Mesenchymal stem cell (in vitro differentiated cells and primary cell): ENCODE results near the gene RELB.
"Not testable (repeated sequence)": the region's sequence is repeated elsewhere in the genome, so short reads cannot be mapped to it uniquely, and the experiment has no call there.

Experiments
- DNase-seq: peaks from one replicate; pipeline ENCODE4 v3.0.0-alpha.2; 2013
- H2AFZ ChIP-seq: one replicate; pipeline ENCODE4 v1.6.1; 2013; ENCODE audit warnings: low read depth, mild to moderate bottlenecking, control low read depth, inconsistent platforms, low read length, moderate library complexity
- H2AK5ac ChIP-seq: 2 replicates; pipeline ENCODE4 v1.6.1; 2013; ENCODE audit warnings: low read length, moderate library complexity, mild to moderate bottlenecking, inconsistent platforms; ENCODE audit not compliant: severe bottlenecking
- H2BK120ac ChIP-seq: one replicate; pipeline ENCODE4 v1.6.1; 2013; ENCODE audit warnings: low read depth, mild to moderate bottlenecking, inconsistent platforms, low read length, moderate library complexity
- H2BK12ac ChIP-seq, 2 experiments: one replicate each; pipeline ENCODE4 v1.6.1; 2013; ENCODE audit warnings: inconsistent platforms in 2 of 2, low read length in 2 of 2, mild to moderate bottlenecking in 2 of 2, moderate library complexity in 2 of 2, control low read depth in 1 of 2
- H2BK15ac ChIP-seq: one replicate; pipeline ENCODE4 v1.6.1; 2013; ENCODE audit warnings: mild to moderate bottlenecking, low read depth, inconsistent platforms; ENCODE audit not compliant: poor library complexity, severe bottlenecking
- H2BK5ac ChIP-seq: 2 replicates; pipeline ENCODE4 v1.6.1; 2013; ENCODE audit warnings: low read depth, mild to moderate bottlenecking, low read length, control low read depth, inconsistent platforms; ENCODE audit not compliant: poor library complexity, severe bottlenecking
- H3K14ac ChIP-seq, 2 experiments: one replicate each; pipeline ENCODE4 v1.6.1; 2013; ENCODE audit warnings: inconsistent platforms in 2 of 2, low read length in 2 of 2, control low read depth in 1 of 2, mild to moderate bottlenecking in 1 of 2, moderate library complexity in 1 of 2
- H3K18ac ChIP-seq, 2 experiments: one replicate each; pipeline ENCODE4 v1.6.1; 2013; ENCODE audit warnings: inconsistent platforms in 2 of 2, low read length in 2 of 2, control low read depth in 1 of 2, low read depth in 1 of 2, mild to moderate bottlenecking in 1 of 2
- H3K23ac ChIP-seq, 2 experiments: one replicate each; pipeline ENCODE4 v1.6.1; 2013; ENCODE audit warnings: inconsistent platforms in 2 of 2, low read length in 2 of 2, mild to moderate bottlenecking in 2 of 2, moderate library complexity in 2 of 2, control low read depth in 1 of 2
- H3K27ac ChIP-seq: 2 replicates; pipeline ENCODE4 v1.5.1; 2013; ENCODE audit warnings: mild to moderate bottlenecking, moderate library complexity, low read length, control low read depth, inconsistent platforms; ENCODE audit not compliant: poor library complexity, severe bottlenecking
- H3K27me3 ChIP-seq, 2 experiments: 2 replicates each; pipeline versions ENCODE4 v1.6.1 to v1.7.0; 2013; ENCODE audit warnings: low read length in 2 of 2, mild to moderate bottlenecking in 2 of 2, moderate library complexity in 2 of 2, control low read depth in 1 of 2, inconsistent platforms in 1 of 2; ENCODE audit not compliant: control insufficient read depth in 1 of 2, insufficient read depth in 1 of 2
- H3K36me3 ChIP-seq, 2 experiments: 2 replicates each; pipeline versions ENCODE4 v1.6.1 to v1.7.0; 2013; ENCODE audit warnings: low read length in 2 of 2, control low read depth in 1 of 2, inconsistent platforms in 1 of 2, low read depth in 1 of 2, mild to moderate bottlenecking in 1 of 2; ENCODE audit not compliant: insufficient read depth in 2 of 2, control insufficient read depth in 1 of 2
- H3K4ac ChIP-seq, 2 experiments: one replicate each; pipeline ENCODE4 v1.6.1; 2013; ENCODE audit warnings: inconsistent platforms in 2 of 2, low read length in 2 of 2, mild to moderate bottlenecking in 2 of 2, moderate library complexity in 2 of 2, control low read depth in 1 of 2, low read depth in 1 of 2
- H3K4me1 ChIP-seq: 2 replicates; pipeline ENCODE4 v1.6.1; 2013; ENCODE audit warnings: low read depth, low read length, control low read depth; ENCODE audit not compliant: control insufficient read depth, insufficient read depth
- H3K4me2 ChIP-seq: 2 replicates; pipeline ENCODE4 v1.6.1; 2013; ENCODE audit warnings: low read length, mild to moderate bottlenecking, inconsistent platforms; ENCODE audit not compliant: poor library complexity, severe bottlenecking
- H3K4me3 ChIP-seq, 2 experiments: 2 replicates each; pipeline versions ENCODE4 v1.5.1 to v1.7.0; 2013; ENCODE audit warnings: low read length in 2 of 2, mild to moderate bottlenecking in 2 of 2, control low read depth in 1 of 2, low read depth in 1 of 2; ENCODE audit not compliant: insufficient read depth in 1 of 2
- H3K79me1 ChIP-seq: replicated peaks from 2 replicates; pipeline ENCODE4 v1.6.1; 2013; ENCODE audit warnings: mild to moderate bottlenecking, control low read depth, low read length, inconsistent platforms; ENCODE audit not compliant: poor library complexity, severe bottlenecking
- H3K9ac ChIP-seq: 2 replicates; pipeline ENCODE4 v1.7.0; 2013; ENCODE audit warnings: mild to moderate bottlenecking, low read length, moderate library complexity
- H3K9me3 ChIP-seq: 2 replicates; pipeline ENCODE4 v1.7.0; 2013; ENCODE audit warnings: mild to moderate bottlenecking, low read length; ENCODE audit not compliant: control insufficient read depth
- H4K8ac ChIP-seq: one replicate; pipeline ENCODE4 v1.6.1; 2013; ENCODE audit warnings: inconsistent platforms, mild to moderate bottlenecking, low read length, moderate library complexity
- H4K91ac ChIP-seq: one replicate; pipeline ENCODE4 v1.6.1; 2013; ENCODE audit warnings: mild to moderate bottlenecking, low read length, inconsistent platforms
- WGBS: methylation state at CpG from one replicate; pipeline ENCODE4 v1.1.7; 2013; ENCODE audit warnings: mixed read lengths; 5-methylcytosine and 5-hydroxymethylcytosine counted together

Gene RELB

GRCh38 chr19:44969437-44969836, 31.8 kb upstream of the RELB start:
- Histone ChIP-seq H4K91ac (no peak overlapping the region), H3K36me3 (peaks cover 49 to 60% of the 10 kb centered on the region in 2 experiments), H2AFZ (no peak overlapping the region), H2BK12ac (no peak overlapping the region), H3K14ac (no peak overlapping the region), H3K79me1 (peaks cover 31% of the 10 kb centered on the region), H2BK5ac (no peak overlapping the region), H3K9me3 (no peaks in the 10 kb centered on the region), H2AK5ac (no peak overlapping the region), H3K18ac (no peak overlapping the region), H3K4me3 (no peak overlapping the region), H4K8ac (no peak overlapping the region), H3K23ac (no peak overlapping the region), H3K4me1 (peaks cover 2% of the 10 kb centered on the region), H2BK15ac (no peak overlapping the region), H3K27ac (no peak overlapping the region), H3K9ac (no peak overlapping the region), H3K4ac (no peak overlapping the region), H2BK120ac (no peak overlapping the region), H3K27me3 (no peaks in the 10 kb centered on the region), H3K4me2 (no peak overlapping the region)
- DNase-seq: no peak
- 98% methylated on average over 5 of the region's 5 CpGs for WGBS

DNA sequence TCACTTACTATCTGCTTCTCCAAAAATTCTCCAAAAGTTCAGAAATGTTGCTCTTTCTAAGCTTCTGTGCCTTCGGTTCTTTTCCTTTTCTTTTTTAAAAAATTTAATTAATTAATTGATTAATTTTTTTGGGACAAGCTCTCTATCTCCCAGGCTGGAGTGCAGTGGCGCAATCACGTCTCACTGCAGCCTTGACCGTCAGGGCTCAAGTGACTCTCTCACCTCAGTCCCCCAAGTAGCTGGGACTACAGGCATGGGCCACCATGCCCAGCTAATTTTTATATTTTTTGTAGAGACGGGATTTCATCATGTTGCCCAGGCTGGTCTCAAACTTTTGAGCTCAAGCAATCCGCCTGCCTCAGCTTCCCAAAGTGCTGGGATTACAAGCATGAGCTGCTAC, 29.8 kb upstream of the RELB start:
- H3K4me2 ChIP-seq, H3K4ac ChIP-seq, H3K9ac ChIP-seq: not testable (repeated sequence)

DNA sequence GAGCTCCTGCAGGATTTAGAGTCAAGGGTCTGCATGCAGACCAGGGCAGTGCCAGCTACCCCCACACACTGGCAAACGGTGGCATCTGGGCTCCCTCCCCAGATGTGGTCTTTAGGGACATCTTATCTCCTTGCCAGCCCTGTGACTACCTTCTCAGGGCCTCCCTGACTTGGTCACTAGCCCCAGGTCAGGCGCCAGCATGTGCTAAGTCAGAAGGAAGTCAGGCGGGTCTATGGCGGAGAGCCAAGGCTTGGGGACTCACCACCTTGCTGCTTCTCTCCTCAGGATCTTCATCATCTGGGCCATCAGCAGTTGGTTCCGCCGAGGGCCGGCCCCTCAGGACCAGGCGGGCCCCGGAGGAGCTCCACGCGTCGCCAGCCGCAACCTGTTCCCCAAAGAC, 28.5 kb upstream of the RELB start:
- Histone ChIP-seq H3K79me1 (peaks cover 37% of the 10 kb centered on the region), H2BK12ac (no peak overlapping the region), H2BK120ac (no peak overlapping the region), H3K23ac (no peak overlapping the region), H3K4me1 (peaks cover 2% of the 10 kb centered on the region), H4K8ac (no peak overlapping the region), H3K9me3 (no peaks in the 10 kb centered on the region), H3K4me3 (no peak overlapping the region), H2BK5ac (no peak overlapping the region), H3K4me2 (no peak overlapping the region), H3K18ac (no peak overlapping the region), H2AK5ac (no peak overlapping the region), H3K9ac (no peak overlapping the region), H3K27me3 (no peaks in the 10 kb centered on the region), H3K36me3 (peaks cover 63 to 74% of the 10 kb centered on the region in 2 experiments), H2BK15ac (no peak overlapping the region), H3K14ac (no peak overlapping the region), H3K27ac (no peak overlapping the region), H2AFZ (no peak overlapping the region), H3K4ac (no peak overlapping the region), H4K91ac (no peak overlapping the region)
- no peak for DNase-seq
- WGBS: 97% methylated on average over 13 of the region's 13 CpGs

More for the DNA sequence above, 29.8 kb upstream of the RELB start:
- not testable (repeated sequence) for H3K4me1 ChIP-seq, H3K27ac ChIP-seq, H2BK12ac ChIP-seq, H3K4me3 ChIP-seq, H4K91ac ChIP-seq, H2AK5ac ChIP-seq, H3K9me3 ChIP-seq, DNase-seq, H3K18ac ChIP-seq, H2AFZ ChIP-seq, H2BK5ac ChIP-seq, H4K8ac ChIP-seq, H3K23ac ChIP-seq, H3K27me3 ChIP-seq, H3K14ac ChIP-seq, H2BK15ac ChIP-seq, H2BK120ac ChIP-seq
- Histone ChIP-seq H3K36me3 (peaks cover 61 to 67% of the 10 kb centered on the region in 2 experiments), H3K79me1 (peaks cover 32% of the 10 kb centered on the region)
- WGBS: 94% methylated on average over 5 of the region's 6 CpGs

DNA sequence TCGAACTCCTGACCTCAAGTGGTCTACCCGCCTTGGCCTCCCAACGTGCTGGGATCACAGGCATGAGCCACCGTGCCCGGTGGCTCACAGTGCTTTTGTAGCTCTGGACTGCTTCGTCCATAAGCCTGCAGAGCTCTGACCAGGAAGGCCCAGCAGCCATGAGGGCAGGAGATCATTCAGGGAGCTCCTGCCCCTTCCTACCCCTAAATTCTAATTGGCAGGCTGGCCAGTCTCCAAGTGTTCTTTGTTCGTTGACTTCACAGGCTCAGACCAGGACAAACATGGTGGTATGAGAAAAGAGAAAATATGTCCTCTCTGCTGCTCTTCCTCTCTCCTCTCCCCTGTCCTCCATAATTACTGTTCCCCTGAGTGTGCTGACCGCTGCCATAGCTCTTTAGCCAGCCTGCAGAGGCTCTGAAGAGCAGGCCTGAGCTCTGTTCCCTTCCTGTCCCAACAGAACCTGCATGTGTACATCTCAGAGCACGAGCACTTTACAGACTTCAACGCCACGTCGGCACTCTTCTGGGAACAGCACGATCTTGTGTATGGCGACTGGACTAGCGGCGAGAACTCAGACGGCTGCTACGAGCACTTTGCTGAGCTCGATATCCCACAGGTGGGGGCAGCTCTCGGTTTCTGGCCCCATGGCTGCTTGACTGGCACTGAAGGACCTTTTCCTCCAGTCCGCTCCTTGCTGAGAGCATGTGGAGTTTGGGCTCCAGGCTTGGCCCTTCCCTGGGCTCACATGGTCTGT, 27.1 kb upstream of the RELB start:
- WGBS: 98% methylated on average over 21 of the region's 21 CpGs
- H3K14ac ChIP-seq: no peak overlapping the region
- no peak overlapping the region for H2AK5ac ChIP-seq
- H3K9me3 ChIP-seq: no peaks in the 10 kb centered on the region
- H4K8ac ChIP-seq: no peak overlapping the region
- no peak overlapping the region for H3K27ac ChIP-seq
- H2BK5ac ChIP-seq: no peak overlapping the region
- H2BK15ac ChIP-seq: no peak overlapping the region
- H3K4me2 ChIP-seq: no peak overlapping the region
- peaks cover 64 to 74% of the 10 kb centered on the region in 2 experiments for H3K36me3 ChIP-seq
- H4K91ac ChIP-seq: no peak overlapping the region
- H3K79me1 ChIP-seq: peaks cover 30% of the 10 kb centered on the region
- H3K9ac ChIP-seq: no peak overlapping the region
- no peak overlapping the region for H3K4me3 ChIP-seq
- no peak overlapping the region for H2AFZ ChIP-seq
- H3K4me1 ChIP-seq: no peaks in the 10 kb centered on the region
- H2BK120ac ChIP-seq: no peak overlapping the region
- no peaks in the 10 kb centered on the region for H3K27me3 ChIP-seq
- no peak for DNase-seq
- H3K23ac ChIP-seq: no peak overlapping the region
- no peak overlapping the region for H2BK12ac ChIP-seq
- H3K4ac ChIP-seq: no peak overlapping the region
- H3K18ac ChIP-seq: no peak overlapping the region
